ENCODE results near the gene KRTAP4-7. TPM values are rescaled to one million over a fixed set of nuclear protein-coding genes. Genes with fewer than 3 reads are reported as not detected.
"Not testable (repeated sequence)": the region's sequence is repeated elsewhere in the genome, so short reads cannot be mapped to it uniquely, and the experiment has no call there.

Gene KRTAP4-7
- total RNA-seq, 2 donors from 2014 or later = not detected

GRCh38 chr17:41060052-41060604 lies 23.8 kb upstream of the KRTAP4-7 start, which contains the start of gene KRTAP2-3:
Gene KRTAP2-3 (minus strand): TSS chr17:41060114. CDS start chr17:41060050, 64 bp downstream.
- H3K4me1 ChIP-seq = no peaks in the 10 kb centered on the region
- no peak within 1 kb of the TSS for H3K4me3 ChIP-seq
- no peaks in the 10 kb centered on the region for H3K27me3 ChIP-seq
- DNase-seq (ENCODE audit: low spot score) = no peak
- no peaks in the 10 kb centered on the region for H3K36me3 ChIP-seq
- TF ChIP-seq, protein P1, sequence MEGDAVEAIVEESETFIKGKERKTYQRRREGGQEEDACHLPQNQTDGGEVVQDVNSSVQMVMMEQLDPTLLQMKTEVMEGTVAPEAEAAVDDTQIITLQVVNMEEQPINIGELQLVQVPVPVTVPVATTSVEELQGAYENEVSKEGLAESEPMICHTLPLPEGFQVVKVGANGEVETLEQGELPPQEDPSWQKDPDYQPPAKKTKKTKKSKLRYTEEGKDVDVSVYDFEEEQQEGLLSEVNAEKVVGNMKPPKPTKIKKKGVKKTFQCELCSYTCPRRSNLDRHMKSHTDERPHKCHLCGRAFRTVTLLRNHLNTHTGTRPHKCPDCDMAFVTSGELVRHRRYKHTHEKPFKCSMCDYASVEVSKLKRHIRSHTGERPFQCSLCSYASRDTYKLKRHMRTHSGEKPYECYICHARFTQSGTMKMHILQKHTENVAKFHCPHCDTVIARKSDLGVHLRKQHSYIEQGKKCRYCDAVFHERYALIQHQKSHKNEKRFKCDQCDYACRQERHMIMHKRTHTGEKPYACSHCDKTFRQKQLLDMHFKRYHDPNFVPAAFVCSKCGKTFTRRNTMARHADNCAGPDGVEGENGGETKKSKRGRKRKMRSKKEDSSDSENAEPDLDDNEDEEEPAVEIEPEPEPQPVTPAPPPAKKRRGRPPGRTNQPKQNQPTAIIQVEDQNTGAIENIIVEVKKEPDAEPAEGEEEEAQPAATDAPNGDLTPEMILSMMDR (IDR thresholded peaks at IDR 0.05) = no peak
- H3K9me3 ChIP-seq = peaks cover 0 to 8% of the 10 kb centered on the region in 2 donors
- no peak within 1 kb of the TSS for H3K27ac ChIP-seq

- H3K27me3 ChIP-seq = no peaks in the 10 kb centered on the region
Measured at GRCh38 chr17:41061964-41062363, 22.0 kb upstream of the KRTAP4-7 start.

GRCh38 chr17:41063449-41063848 lies 20.5 kb upstream of the KRTAP4-7 start:
- Histone ChIP-seq H3K9me3 (no peaks in the 10 kb centered on the region), H3K27ac (no peak overlapping the region), H3K4me1 (no peaks in the 10 kb centered on the region), H3K27me3 (no peaks in the 10 kb centered on the region), H3K36me3 (no peaks in the 10 kb centered on the region), H3K4me3 (no peak overlapping the region)
- DNase-seq (ENCODE audit: low spot score) = no peak
- TF ChIP-seq, protein P1 (IDR thresholded peaks at IDR 0.05) = no peak

More at GRCh38 chr17:41061964-41062363, 22.0 kb upstream of the KRTAP4-7 start:
- no peak overlapping the region for H3K27ac ChIP-seq
- TF ChIP-seq, protein P1 (IDR thresholded peaks at IDR 0.05) = no peak
- H3K4me1 ChIP-seq = no peaks in the 10 kb centered on the region
- DNase-seq (ENCODE audit: low spot score) = no peak
- peaks cover 0 to 8% of the 10 kb centered on the region in 2 donors for H3K9me3 ChIP-seq
- H3K4me3 ChIP-seq = no peak overlapping the region
- H3K36me3 ChIP-seq = no peaks in the 10 kb centered on the region

DNA sequence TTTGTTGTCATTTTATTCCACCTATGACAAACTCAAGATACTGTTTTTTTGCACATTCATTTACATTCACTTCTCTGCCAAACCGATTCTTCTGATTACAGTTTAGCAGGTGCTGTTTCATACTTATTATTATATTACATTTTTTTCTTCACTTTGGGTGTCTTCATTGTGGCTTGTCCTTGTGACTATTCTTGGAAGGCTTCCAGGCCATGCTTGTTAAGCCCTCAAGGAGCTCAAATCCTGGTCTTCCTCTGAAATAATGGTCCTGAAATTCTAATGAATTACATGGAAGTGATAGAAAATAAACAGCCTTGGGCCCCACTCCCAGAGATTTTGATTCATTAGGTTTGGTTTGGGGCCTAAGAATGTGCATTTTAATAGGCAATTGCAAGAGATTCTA lies 19.6 kb upstream of the KRTAP4-7 start:
- H3K27ac ChIP-seq = no peak overlapping the region
- no peaks in the 10 kb centered on the region for H3K36me3 ChIP-seq
- no peaks in the 10 kb centered on the region for H3K4me1 ChIP-seq
- H3K27me3 ChIP-seq = no peaks in the 10 kb centered on the region
- no peak for DNase-seq (ENCODE audit: low spot score)
- H3K4me3 ChIP-seq = no peak overlapping the region
- TF ChIP-seq, protein P1 (IDR thresholded peaks at IDR 0.05) = no peak
- no peaks in the 10 kb centered on the region for H3K9me3 ChIP-seq

- not testable (repeated sequence) for H3K4me1 ChIP-seq; H3K27ac ChIP-seq; H3K36me3 ChIP-seq; DNase-seq (ENCODE audit: low spot score); H3K27me3 ChIP-seq; H3K9me3 ChIP-seq; H3K4me3 ChIP-seq
Measured at GRCh38 chr17:41065016-41065689, 18.8 kb upstream of the KRTAP4-7 start.

- no peak within 1 kb of the TSS for H3K4me3 ChIP-seq
Measured at GRCh38 chr17:41065829-41066624, 17.9 kb upstream of the KRTAP4-7 start, which contains the start of gene KRTAP2-4. Gene KRTAP2-4 (minus strand): TSS chr17:41065879. CDS start chr17:41065845, 34 bp downstream.

More at GRCh38 chr17:41065829-41066624, 17.9 kb upstream of the KRTAP4-7 start, which contains the start of gene KRTAP2-4:
- H3K9me3 ChIP-seq = no peaks in the 10 kb centered on the region
- no peaks in the 10 kb centered on the region for H3K36me3 ChIP-seq
- H3K4me1 ChIP-seq = no peaks in the 10 kb centered on the region
- H3K27me3 ChIP-seq = no peaks in the 10 kb centered on the region
- DNase-seq (ENCODE audit: low spot score) = no peak
- no peak within 1 kb of the TSS for H3K27ac ChIP-seq
- TF ChIP-seq, protein P1 (IDR thresholded peaks at IDR 0.05) = no peak
